Chondrocyte (in vitro differentiated cells): Measurements from ENCODE around the gene PSAT1. TPM values are rescaled to one million over a fixed set of nuclear protein-coding genes. Genes with fewer than 3 reads are reported as not detected.
A peak's percentile ranks its signal among the peaks of the same experiment; 100 is the strongest.

Experiments
- DNase-seq: peaks from one replicate; pipeline ENCODE4 v3.0.0; 2021; ENCODE audit warnings: mixed read lengths, low spot score
- H3K27ac Mint-ChIP-seq: one replicate; pipeline ENCODE4 v1.8.0; 2021; ENCODE audit warnings: mild to moderate bottlenecking, moderate library complexity, mixed read lengths; ENCODE audit not compliant: unreplicated experiment
- H3K27me3 Mint-ChIP-seq: 2 replicates; pipeline ENCODE4 v1.8.0; 2021; ENCODE audit warnings: low read depth, mixed read lengths
- H3K36me3 Mint-ChIP-seq: 2 replicates; pipeline ENCODE4 v1.8.0; 2021; ENCODE audit warnings: low read depth, mixed read lengths
- H3K4me1 Mint-ChIP-seq: 2 replicates; pipeline ENCODE4 v1.8.0; 2021; ENCODE audit warnings: low read depth, mild to moderate bottlenecking, mixed read lengths
- H3K4me3 Mint-ChIP-seq: one replicate; pipeline ENCODE4 v1.8.0; 2021; ENCODE audit warnings: mild to moderate bottlenecking, moderate library complexity, mixed read lengths; ENCODE audit not compliant: unreplicated experiment
- H3K9me3 Mint-ChIP-seq: 2 replicates; pipeline ENCODE4 v1.8.0; 2021; ENCODE audit warnings: low read depth, mixed read lengths
- total RNA-seq: library from RNA; stranded (reverse); gene quantifications from 3 replicates; pipeline ENCODE4 v1.2.1, GENCODE V29; 2021
- TF ChIP-seq, protein P1 (sequence below): fragments of 200-600 bp; sonication (generic); IDR thresholded peaks from 2 replicates; pipeline ENCODE4 v1.5.0; 2021; ENCODE audit warnings: antibody characterized with exemption, mild to moderate bottlenecking, moderate library complexity

PSAT1 gene
- total RNA-seq, 1 donor from 2014 or later, result 299 TPM

DNA sequence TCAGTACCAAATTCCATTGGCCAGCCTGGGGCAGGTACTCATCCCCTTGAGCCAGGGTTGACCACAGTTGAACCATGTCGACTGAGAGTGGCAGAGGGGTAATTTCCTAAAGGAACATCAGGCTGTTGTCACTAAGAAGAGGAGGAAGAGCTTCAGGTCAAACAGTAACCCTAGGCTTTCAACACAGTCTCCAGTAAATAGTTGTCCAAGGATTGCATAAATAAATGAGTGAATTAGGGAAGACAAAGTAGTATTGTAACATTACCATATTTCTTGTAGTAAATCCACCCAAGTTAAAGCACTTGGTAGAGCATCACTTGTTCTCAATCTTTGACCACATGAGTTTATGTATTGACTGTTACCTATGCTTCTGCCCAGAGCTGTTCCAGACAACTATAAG is 7.4 kb downstream of the PSAT1 start:
- TF ChIP-seq, protein P1, sequence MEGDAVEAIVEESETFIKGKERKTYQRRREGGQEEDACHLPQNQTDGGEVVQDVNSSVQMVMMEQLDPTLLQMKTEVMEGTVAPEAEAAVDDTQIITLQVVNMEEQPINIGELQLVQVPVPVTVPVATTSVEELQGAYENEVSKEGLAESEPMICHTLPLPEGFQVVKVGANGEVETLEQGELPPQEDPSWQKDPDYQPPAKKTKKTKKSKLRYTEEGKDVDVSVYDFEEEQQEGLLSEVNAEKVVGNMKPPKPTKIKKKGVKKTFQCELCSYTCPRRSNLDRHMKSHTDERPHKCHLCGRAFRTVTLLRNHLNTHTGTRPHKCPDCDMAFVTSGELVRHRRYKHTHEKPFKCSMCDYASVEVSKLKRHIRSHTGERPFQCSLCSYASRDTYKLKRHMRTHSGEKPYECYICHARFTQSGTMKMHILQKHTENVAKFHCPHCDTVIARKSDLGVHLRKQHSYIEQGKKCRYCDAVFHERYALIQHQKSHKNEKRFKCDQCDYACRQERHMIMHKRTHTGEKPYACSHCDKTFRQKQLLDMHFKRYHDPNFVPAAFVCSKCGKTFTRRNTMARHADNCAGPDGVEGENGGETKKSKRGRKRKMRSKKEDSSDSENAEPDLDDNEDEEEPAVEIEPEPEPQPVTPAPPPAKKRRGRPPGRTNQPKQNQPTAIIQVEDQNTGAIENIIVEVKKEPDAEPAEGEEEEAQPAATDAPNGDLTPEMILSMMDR, result no peak
- no peaks in the 10 kb centered on the region for H3K27me3 Mint-ChIP-seq
- no peaks in the 10 kb centered on the region for H3K9me3 Mint-ChIP-seq
- no peak overlapping the region for H3K27ac Mint-ChIP-seq
- H3K4me1 Mint-ChIP-seq, result peaks cover 27% of the 10 kb centered on the region
- no peak overlapping the region for H3K4me3 Mint-ChIP-seq
- peaks cover 49% of the 10 kb centered on the region for H3K36me3 Mint-ChIP-seq
- DNase-seq, result no peak

DNA sequence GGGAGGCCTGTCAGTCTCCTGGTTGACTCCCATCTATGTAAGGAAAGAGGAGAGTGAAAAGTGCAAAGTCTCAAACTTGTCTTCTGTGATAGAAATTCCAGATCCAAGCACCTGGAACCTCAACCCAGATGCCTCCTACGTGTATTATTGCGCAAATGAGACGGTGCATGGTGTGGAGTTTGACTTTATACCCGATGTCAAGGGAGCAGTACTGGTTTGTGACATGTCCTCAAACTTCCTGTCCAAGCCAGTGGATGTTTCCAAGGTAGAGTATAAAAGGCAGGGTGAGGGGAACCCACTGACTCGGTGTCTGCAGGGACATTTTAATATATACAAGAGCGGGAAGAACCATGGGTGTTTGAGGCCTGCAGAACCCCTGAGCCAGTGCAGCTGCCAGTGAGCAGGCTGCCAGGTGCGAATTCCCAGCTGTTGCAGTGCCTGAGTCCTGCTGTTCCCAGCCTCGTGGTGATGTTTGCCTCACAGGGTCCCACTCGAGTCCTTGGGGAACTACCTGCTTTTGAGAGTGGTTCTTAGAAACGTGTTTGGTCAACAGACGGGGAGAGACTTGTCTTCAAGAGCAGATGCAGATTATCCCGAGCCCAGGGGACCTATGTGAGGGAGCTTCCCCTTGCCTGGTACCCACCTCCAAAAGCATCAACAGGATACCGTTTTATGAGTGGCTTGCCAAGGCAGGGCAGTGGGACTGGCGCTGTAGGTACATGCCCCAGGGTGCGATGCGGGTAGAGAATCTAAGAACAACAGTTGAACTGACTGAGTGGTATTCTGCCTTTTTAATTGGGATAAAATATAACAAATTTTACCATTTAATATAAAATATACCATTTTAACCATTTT is 9.5 kb downstream of the PSAT1 start:
- Mint-ChIP-seq H3K4me1 (peaks cover 14% of the 10 kb centered on the region), H3K27ac (no peak overlapping the region), H3K4me3 (no peak overlapping the region), H3K36me3 (peaks cover 56% of the 10 kb centered on the region), H3K27me3 (no peaks in the 10 kb centered on the region), H3K9me3 (no peaks in the 10 kb centered on the region)
- TF ChIP-seq, protein P1, result no peak
- no peak for DNase-seq

DNA sequence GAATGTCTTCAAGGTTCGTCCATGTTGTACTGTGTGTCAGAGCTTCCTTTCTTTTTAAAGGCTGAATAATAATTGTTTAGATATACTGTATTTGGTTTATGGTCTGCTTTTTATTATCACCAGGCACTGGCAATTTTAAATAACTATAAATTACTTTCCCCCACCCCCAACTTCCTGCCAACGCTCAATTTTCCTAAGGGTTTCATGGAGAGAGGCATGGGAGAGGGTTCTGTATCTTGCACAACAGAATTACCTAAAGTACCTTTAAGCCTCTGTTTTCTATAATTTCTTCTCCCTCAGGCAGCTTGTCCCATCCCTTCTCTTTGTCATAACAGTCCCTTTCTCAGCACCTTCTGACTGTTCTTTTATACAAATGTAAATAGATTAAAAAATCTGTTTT is 10.4 kb downstream of the PSAT1 start:
- Mint-ChIP-seq H3K9me3 (no peaks in the 10 kb centered on the region), H3K36me3 (peaks cover 57% of the 10 kb centered on the region), H3K27ac (peak overlapping the region; percentile 65), H3K4me1 (peaks cover 10% of the 10 kb centered on the region), H3K4me3 (no peak overlapping the region), H3K27me3 (no peaks in the 10 kb centered on the region)
- TF ChIP-seq, protein P1, result no peak
- DNase-seq, result no peak

DNA sequence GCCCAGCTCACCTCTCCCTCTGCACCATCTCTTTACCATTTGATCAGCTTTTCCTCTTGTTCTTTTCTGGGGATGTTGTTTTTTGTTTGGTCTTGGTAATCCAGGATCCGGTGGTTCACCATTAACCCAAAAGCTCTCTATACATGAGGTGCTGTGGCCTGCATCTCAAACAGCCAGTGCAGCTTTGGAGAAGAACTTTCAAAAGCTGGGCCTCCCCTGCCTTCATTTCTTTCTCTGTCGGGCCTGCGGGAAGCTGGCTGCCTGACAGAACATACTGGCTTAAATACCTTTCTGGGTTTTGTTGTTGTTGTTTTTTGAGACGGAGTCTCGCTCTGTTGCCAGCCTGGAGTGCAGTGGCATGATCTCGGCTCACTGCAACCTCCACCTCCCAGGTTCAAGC is 12.1 kb downstream of the PSAT1 start:
- Mint-ChIP-seq H3K9me3 (no peaks in the 10 kb centered on the region), H3K4me1 (peaks cover 13% of the 10 kb centered on the region), H3K27ac (no peak overlapping the region), H3K27me3 (no peaks in the 10 kb centered on the region), H3K4me3 (no peak overlapping the region), H3K36me3 (peaks cover 51% of the 10 kb centered on the region)
- TF ChIP-seq, protein P1, result no peak
- no peak for DNase-seq

DNA sequence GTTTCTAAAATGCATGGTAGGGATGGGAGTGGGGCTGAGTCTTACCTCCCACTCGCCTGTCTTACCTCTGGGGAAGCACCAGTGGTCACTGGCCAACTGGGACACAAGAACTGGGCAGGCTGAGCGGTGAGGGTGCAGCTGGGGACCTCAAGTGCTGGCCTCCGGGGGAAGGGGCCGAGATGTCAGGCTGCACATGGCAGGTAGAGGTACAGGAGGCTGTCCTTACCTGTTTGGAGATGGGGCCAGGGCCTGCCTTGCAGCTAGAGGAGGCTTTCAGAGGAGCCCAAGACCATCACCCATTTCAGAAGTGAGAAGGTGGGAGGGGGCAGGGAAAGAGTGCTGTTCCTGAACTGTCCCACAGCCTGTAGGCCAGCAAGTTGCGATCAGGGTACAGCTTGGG is 14.2 kb downstream of the PSAT1 start:
- H3K27me3 Mint-ChIP-seq, result no peaks in the 10 kb centered on the region
- H3K4me3 Mint-ChIP-seq, result no peak overlapping the region
- peaks cover 20% of the 10 kb centered on the region for H3K4me1 Mint-ChIP-seq
- DNase-seq, result no peak
- TF ChIP-seq, protein P1, result no peak
- H3K27ac Mint-ChIP-seq, result no peak overlapping the region
- H3K9me3 Mint-ChIP-seq, result no peaks in the 10 kb centered on the region
- peaks cover 43% of the 10 kb centered on the region for H3K36me3 Mint-ChIP-seq
